HUES6 (cell line): Measurements from ENCODE around the gene HOXD3.

Experiments
- H3K27ac ChIP-seq: 2 replicates; pipeline ENCODE4 v1.7.0; 2013; ENCODE audit warnings: low read depth, mild to moderate bottlenecking, low read length, inconsistent platforms
- H3K27me3 ChIP-seq: 2 replicates; pipeline ENCODE4 v1.6.1; 2013; ENCODE audit warnings: low read length; ENCODE audit not compliant: control insufficient read depth, insufficient read depth
- H3K36me3 ChIP-seq: 2 replicates; pipeline ENCODE4 v1.6.1; 2013; ENCODE audit warnings: low read length; ENCODE audit not compliant: control insufficient read depth, insufficient read depth
- H3K4me1 ChIP-seq: 2 replicates; pipeline ENCODE4 v1.6.1; 2013; ENCODE audit warnings: low read length; ENCODE audit not compliant: control insufficient read depth, insufficient read depth
- H3K4me3 ChIP-seq: 2 replicates; pipeline ENCODE4 v1.5.1; 2013; ENCODE audit warnings: low read depth, low read length
- H3K9ac ChIP-seq: one replicate; pipeline ENCODE4 v1.6.1; 2013; ENCODE audit warnings: mild to moderate bottlenecking, low read length
- H3K9me3 ChIP-seq: 2 replicates; pipeline ENCODE4 v1.6.1; 2013; ENCODE audit warnings: low read depth, low read length; ENCODE audit not compliant: control insufficient read depth, insufficient read depth

Gene HOXD3

GRCh38 chr2:176213406-176213805 lies 56.3 kb downstream of the HOXD3 start:
- H3K27ac ChIP-seq, result no peak overlapping the region
- H3K27me3 ChIP-seq, result 0 out of 2 replicates have a peak, but pooled peaks cover 2% of the 10 kb centered on the region
- H3K9me3 ChIP-seq, result no peaks in the 10 kb centered on the region
- no peak overlapping the region for H3K4me3 ChIP-seq
- H3K4me1 ChIP-seq, result no peaks in the 10 kb centered on the region
- H3K9ac ChIP-seq, result no peak overlapping the region
- no peaks in the 10 kb centered on the region for H3K36me3 ChIP-seq
